ENCODE measurements around the gene FKBP2.

The FKBP2 gene

DNA sequence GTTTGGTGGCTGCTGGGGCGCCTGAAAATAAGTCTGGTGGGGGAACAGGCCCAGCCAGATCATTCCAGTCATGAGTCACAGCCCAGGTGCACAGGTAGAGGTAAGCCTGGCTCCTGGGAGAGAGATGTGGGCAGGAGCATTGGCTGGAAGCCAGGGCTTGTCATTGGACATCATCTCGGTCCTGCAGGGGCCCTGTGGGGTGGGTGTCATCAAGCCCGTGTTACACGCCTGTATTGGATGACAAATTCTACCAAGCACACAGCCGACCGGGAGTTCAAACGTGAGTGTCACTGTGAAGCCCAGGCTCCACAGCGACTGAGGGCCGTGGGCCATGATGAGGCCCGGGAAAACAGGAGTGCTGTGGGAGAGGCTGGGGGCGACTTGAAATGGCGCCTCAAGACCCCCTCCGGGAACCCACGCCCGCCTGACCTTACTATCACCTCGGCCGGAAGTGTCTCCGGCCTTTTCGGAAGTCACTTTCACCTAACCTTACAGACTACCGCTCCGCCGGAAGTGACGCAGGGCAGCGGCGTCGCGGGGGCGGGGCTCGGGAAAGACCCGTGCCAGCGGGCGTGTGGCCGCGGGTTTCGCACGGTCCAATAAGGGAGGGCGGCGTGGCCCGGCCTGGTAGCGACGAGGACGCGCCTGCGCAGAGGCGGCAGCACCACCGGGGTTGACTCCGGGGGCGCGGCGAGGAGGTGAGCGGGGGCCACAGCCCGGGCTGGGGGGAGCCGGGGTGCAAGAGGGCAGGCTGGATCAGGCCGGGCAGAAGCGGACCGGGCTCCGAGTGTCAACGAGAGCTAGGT, at the start of gene FKBP2:
FKBP2 (plus strand) TSS at position 661 of the 806 bp plus-strand sequence. CDS start 1,293 bp downstream, outside the sequence.
- DNase-seq, result peak; percentile 95
- in situ Hi-C loops (cut with MboI; ENCODE audit: low pct_unique_long_range_greater_than_20kb, low sequenced_read_pairs), result no loop called here

GRCh38 chr11:64192434-64192833, 48.5 kb upstream of the FKBP2 start:
- no peak for DNase-seq
- in situ Hi-C loops (cut with MboI; ENCODE audit: low pct_unique_long_range_greater_than_20kb, low sequenced_read_pairs), result no loop called here

GRCh38 chr11:64196626-64197025, 44.3 kb upstream of the FKBP2 start:
- DNase-seq, result no peak
- in situ Hi-C loops (cut with MboI; ENCODE audit: low pct_unique_long_range_greater_than_20kb, low sequenced_read_pairs), result no loop called here

DNA sequence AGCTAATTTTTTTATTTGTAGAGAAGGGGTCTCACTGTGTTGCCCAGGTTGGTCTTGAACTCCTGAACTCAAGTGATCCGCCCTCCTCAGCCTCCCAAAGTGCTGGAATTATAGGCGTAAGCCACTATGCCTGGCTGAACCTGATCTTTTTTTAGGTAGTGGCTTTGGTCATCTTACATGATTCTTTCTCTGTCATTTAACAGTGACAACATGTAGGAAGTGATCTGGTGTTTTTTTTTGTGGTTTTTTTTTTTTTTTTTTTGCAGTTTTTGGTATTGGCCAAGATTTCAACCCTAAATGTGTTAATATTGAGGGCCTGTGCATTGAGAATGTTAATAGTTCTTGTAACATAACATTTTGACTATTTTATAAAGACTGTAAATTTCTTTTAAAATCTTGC, 42.4 kb upstream of the FKBP2 start:
- DNase-seq, result no peak
- in situ Hi-C loops (cut with MboI; ENCODE audit: low pct_unique_long_range_greater_than_20kb, low sequenced_read_pairs), result no loop called here

GRCh38 chr11:64201543-64201942, 39.4 kb upstream of the FKBP2 start:
- DNase-seq, result no peak
- in situ Hi-C loops (cut with MboI; ENCODE audit: low pct_unique_long_range_greater_than_20kb, low sequenced_read_pairs), result no loop called here

- DNase-seq, result no peak
- in situ Hi-C loops (cut with MboI; ENCODE audit: low pct_unique_long_range_greater_than_20kb, low sequenced_read_pairs), result no loop called here
These were observed 37.9 kb upstream of the FKBP2 start for GRCh38 chr11:64202992-64203391.

- no peak for DNase-seq
- in situ Hi-C loops (cut with MboI; ENCODE audit: low pct_unique_long_range_greater_than_20kb, low sequenced_read_pairs), result no loop called here
These were observed 37.3 kb upstream of the FKBP2 start for GRCh38 chr11:64203421-64204079.

DNA sequence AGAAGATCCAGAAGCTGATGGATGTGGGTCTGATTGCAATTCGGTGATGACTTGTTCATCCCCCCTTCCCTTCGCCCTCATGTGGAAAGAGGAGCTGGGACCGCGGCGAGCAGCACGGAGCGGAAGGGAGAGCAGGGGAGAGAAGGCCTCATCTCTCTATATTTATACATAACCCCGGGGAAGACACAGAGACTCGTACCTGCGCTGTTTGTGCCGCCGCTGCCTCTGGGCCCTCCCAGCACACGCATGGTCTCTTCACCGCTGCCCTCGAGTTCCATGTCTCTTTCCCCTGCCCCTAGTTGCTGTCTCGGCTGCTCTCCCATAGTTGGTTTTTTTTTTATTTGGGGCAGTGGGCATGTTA, 36.8 kb upstream of the FKBP2 start:
- no peak for DNase-seq
- in situ Hi-C loops (cut with MboI; ENCODE audit: low pct_unique_long_range_greater_than_20kb, low sequenced_read_pairs), result no loop called here

- peak; percentile 96 for DNase-seq
- in situ Hi-C loops (cut with MboI; ENCODE audit: low pct_unique_long_range_greater_than_20kb, low sequenced_read_pairs), result no loop called here
These were observed 36.4 kb upstream of the FKBP2 start for GRCh38 chr11:64204464-64204989.

GRCh38 chr11:64206457-64207255, 34.2 kb upstream of the FKBP2 start, which contains the start of gene FERMT3:
FERMT3 (plus strand) TSS chr11:64206721; CDS start chr11:64207365, 644 bp downstream.
- in situ Hi-C loops (cut with MboI; ENCODE audit: low pct_unique_long_range_greater_than_20kb, low sequenced_read_pairs), result no loop called here
- peak; percentile 92 for DNase-seq

- in situ Hi-C loops (cut with MboI; ENCODE audit: low pct_unique_long_range_greater_than_20kb, low sequenced_read_pairs), result no loop called here
- DNase-seq, result peak; percentile 92
These were observed 33.4 kb upstream of the FKBP2 start for GRCh38 chr11:64207256-64208085.

DNA sequence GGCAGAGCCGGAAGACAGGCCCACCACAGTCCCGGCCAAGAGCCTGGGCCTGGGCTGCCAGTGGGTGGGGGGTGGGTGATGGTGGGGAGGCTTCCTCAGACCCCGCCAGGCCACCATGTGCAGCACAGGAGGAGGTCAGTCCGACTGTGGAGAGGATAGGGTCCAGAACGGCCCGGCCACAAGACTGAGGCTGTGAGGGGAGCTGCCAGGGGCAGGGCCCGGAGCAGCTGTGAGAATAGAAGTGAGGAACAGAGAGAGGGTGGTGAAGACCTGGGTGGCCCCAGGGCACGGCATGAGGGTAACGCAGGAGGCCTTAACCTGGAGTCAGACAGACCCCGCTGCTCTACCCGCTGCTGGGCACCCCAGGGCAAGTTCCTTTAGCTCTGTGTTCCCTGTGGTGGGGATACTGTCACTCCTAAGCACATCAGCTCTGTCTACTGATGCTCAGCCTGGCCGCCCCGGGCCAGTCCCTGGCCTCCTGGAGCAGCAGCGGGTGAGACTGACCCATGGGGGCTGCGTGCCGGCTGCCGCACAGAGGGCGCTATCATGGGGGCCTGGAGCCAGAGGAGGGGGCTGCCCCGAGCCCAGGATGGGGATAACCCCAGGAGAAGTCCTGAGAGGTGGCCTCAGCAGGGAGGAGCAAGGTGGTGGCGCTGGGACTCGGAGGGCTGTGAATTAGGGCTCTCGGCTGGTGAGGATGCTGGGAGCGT, 32.7 kb upstream of the FKBP2 start:
- DNase-seq, result no peak
- in situ Hi-C loops (cut with MboI; ENCODE audit: low pct_unique_long_range_greater_than_20kb, low sequenced_read_pairs), result no loop called here

GRCh38 chr11:64208796-64209562, 31.9 kb upstream of the FKBP2 start:
- no peak for DNase-seq
- in situ Hi-C loops (cut with MboI; ENCODE audit: low pct_unique_long_range_greater_than_20kb, low sequenced_read_pairs), result no loop called here

GRCh38 chr11:64209563-64209843, 31.4 kb upstream of the FKBP2 start:
- in situ Hi-C loops (cut with MboI; ENCODE audit: low pct_unique_long_range_greater_than_20kb, low sequenced_read_pairs), result no loop called here
- DNase-seq, result no peak

- in situ Hi-C loops (cut with MboI; ENCODE audit: low pct_unique_long_range_greater_than_20kb, low sequenced_read_pairs), result no loop called here
- no peak for DNase-seq
These were observed 30.4 kb upstream of the FKBP2 start for GRCh38 chr11:64210301-64211020.

- no peak for DNase-seq
- in situ Hi-C loops (cut with MboI; ENCODE audit: low pct_unique_long_range_greater_than_20kb, low sequenced_read_pairs), result no loop called here
These were observed 29.6 kb upstream of the FKBP2 start for GRCh38 chr11:64211181-64211872.

GRCh38 chr11:64216879-64217278, 24.0 kb upstream of the FKBP2 start:
- in situ Hi-C loops (cut with MboI; ENCODE audit: low pct_unique_long_range_greater_than_20kb, low sequenced_read_pairs), result no loop called here
- DNase-seq, result no peak

All from KBM-7 (cell line).